ENCODE data around the gene KLHL24. TPM values are rescaled to one million over a fixed set of nuclear protein-coding genes. Genes with fewer than 3 reads are reported as not detected.

The KLHL24 gene
- total RNA-seq, 1 experiment from 2014 or later, result 17.7 TPM

DNA sequence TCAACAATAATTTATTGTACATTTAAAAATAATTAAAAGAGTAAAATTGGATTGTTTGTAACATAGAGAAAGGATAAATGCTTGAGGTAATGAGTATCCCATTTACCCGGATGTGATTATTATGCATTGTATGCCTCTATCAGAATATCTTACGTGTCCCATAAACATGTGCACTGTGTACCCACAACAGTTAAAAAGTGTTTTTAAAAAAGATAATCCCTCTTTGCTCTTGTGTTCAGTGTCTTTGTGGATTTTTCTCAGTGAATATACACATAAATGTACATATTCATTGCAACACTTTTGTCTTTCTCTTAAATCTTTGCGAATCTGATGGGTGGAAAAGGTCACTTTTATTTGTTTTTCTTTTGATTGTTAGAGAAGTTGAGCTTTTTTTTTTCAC lies 82.6 kb downstream of the KLHL24 start:
- Histone ChIP-seq H4K20me1 (ENCODE audit: control insufficient read depth, insufficient read depth, insufficient read length) (no peaks in the 10 kb centered on the region), H2AK5ac (ENCODE audit: insufficient read length, low read length) (no peak overlapping the region), H3K79me1 (ENCODE audit: insufficient read depth, low read depth, low read length, poor library complexity, severe bottlenecking) (peaks cover 3% of the 10 kb centered on the region), H3K14ac (ENCODE audit: insufficient read depth, low read length) (no peak overlapping the region), H3K9ac (ENCODE audit: extremely low read depth, insufficient read length, low read length) (no peak overlapping the region), H3K56ac (ENCODE audit: insufficient read length, low read depth, low read length) (no peak overlapping the region), H3K27ac (ENCODE audit: insufficient read length, low read depth, low read length) (no peak overlapping the region), H3K4me1 (ENCODE audit: insufficient read depth, low read length) (no peaks in the 10 kb centered on the region), H2AFZ (ENCODE audit: low read length) (no peak overlapping the region), H3K4me2 (ENCODE audit: insufficient read depth, insufficient read length, low read length) (no peak overlapping the region), H3K18ac (ENCODE audit: insufficient read length, low read depth, low read length) (no peak overlapping the region), H2BK20ac (ENCODE audit: low read depth, low read length, poor library complexity, severe bottlenecking) (no peak overlapping the region), H4K8ac (replicated peaks; ENCODE audit: insufficient read length, low read depth, low read length) (no peak overlapping the region), H3K27me3 (ENCODE audit: insufficient read depth, low read length) (no peaks in the 10 kb centered on the region), H3K4ac (ENCODE audit: low read depth, low read length) (no peak overlapping the region), H3K79me2 (ENCODE audit: insufficient read depth, low read length) (no peaks in the 10 kb centered on the region; the same call in 1 of the 2 replicates), H4K5ac (ENCODE audit: insufficient read length, low read depth, low read length) (no peak overlapping the region), H2BK15ac (ENCODE audit: low read depth, low read length) (no peak overlapping the region), H2BK12ac (ENCODE audit: insufficient read length, low read depth, low read length) (no peak overlapping the region), H2BK120ac (ENCODE audit: low read depth, low read length, poor library complexity, severe bottlenecking) (no peak overlapping the region), H4K91ac (ENCODE audit: insufficient read length, low read depth, low read length) (no peak overlapping the region), H2BK5ac (ENCODE audit: insufficient read length, low read length) (no peak overlapping the region), H3K23me2 (ENCODE audit: insufficient read length, low read depth, low read length, poor library complexity, severe bottlenecking) (no peaks in the 10 kb centered on the region), H3T11ph (ENCODE audit: low read length) (no peak overlapping the region), H3K23ac (ENCODE audit: insufficient read length, low read depth, low read length) (no peak overlapping the region), H3K9me3 (ENCODE audit: control insufficient read depth, low read depth, low read length) (no peaks in the 10 kb centered on the region)
- Mint-ChIP-seq H3K4me3 (no peak overlapping the region), H3K36me3 (ENCODE audit: insufficient read depth in 1 of 3, low read depth in 3 of 3) (peaks cover 17 to 67% (median 63%) of the 10 kb centered on the region in 3 experiments; a peak in 6 of 7 replicates), H3K4me1 (no peaks in the 10 kb centered on the region), H3K27ac (peak overlapping the region in 1 of 3 experiments; percentile 23; a peak in 2 of 7 replicates), H3K27me3 (ENCODE audit: low read depth) (no peaks in the 10 kb centered on the region), H3K9me3 (no peaks in the 10 kb centered on the region)
- TF ChIP-seq, protein P1, sequence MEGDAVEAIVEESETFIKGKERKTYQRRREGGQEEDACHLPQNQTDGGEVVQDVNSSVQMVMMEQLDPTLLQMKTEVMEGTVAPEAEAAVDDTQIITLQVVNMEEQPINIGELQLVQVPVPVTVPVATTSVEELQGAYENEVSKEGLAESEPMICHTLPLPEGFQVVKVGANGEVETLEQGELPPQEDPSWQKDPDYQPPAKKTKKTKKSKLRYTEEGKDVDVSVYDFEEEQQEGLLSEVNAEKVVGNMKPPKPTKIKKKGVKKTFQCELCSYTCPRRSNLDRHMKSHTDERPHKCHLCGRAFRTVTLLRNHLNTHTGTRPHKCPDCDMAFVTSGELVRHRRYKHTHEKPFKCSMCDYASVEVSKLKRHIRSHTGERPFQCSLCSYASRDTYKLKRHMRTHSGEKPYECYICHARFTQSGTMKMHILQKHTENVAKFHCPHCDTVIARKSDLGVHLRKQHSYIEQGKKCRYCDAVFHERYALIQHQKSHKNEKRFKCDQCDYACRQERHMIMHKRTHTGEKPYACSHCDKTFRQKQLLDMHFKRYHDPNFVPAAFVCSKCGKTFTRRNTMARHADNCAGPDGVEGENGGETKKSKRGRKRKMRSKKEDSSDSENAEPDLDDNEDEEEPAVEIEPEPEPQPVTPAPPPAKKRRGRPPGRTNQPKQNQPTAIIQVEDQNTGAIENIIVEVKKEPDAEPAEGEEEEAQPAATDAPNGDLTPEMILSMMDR (conservative IDR thresholded peaks at IDR 0.05), result no peak
- no CpG with 5 or more reads among the region's 3 CpGs for WGBS (ENCODE audit: extremely low coverage, insufficient read length, low lambda C conversion rate)
- DNase-seq, result no peak

Measured in H9 (cell line).